GM18519 (cell line): Measurements from ENCODE around the gene GP5.

Source experiments
- ATAC-seq: cut with Tn5 transposase; IDR thresholded peaks from one replicate; pipeline ENCODE4 v1.9.1; 2021; ENCODE audit warnings: mild to moderate bottlenecking, moderate library complexity; ENCODE audit not compliant: unreplicated experiment, low FRiP score

GP5 gene

DNA sequence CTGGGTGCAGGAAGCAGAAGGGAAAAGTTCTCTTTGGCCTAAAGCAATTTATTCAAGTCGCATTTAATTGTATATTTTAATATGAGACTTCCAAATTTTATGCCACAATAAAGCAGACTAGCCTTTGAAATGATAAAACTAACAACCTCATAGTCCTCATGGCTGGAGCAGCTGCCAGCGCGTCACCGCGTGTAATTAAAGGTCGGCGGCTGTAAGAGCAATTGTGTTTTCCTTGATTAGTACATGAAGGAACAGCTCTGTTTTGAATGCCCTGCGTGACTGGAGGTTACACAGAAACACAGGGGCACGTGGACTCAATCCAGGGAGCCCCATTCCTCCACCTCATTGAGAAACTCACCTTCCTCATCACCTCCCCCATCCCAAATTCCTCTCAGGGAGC lies 19.4 kb downstream of the GP5 start:
- no peak for ATAC-seq

DNA sequence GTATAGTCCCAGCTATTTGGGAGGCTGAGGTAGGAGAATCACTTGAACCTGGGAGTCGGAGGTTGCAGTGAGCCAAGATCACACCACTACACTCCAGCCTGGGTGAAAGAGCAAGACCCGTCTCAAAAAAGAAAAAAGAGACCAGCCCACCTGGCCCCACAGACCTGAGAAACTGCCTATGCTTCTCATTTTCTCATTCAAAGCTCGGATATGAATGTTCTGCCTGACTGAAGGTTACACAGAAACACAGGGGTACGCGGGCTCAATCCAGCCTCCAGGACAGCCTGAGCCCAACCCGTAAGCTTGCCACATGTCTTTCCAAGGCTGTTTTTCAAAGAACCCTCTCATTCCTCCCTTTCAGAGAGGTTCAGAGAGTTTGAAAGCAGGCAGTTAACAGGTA lies 19.8 kb downstream of the GP5 start:
- ATAC-seq, result no peak

DNA sequence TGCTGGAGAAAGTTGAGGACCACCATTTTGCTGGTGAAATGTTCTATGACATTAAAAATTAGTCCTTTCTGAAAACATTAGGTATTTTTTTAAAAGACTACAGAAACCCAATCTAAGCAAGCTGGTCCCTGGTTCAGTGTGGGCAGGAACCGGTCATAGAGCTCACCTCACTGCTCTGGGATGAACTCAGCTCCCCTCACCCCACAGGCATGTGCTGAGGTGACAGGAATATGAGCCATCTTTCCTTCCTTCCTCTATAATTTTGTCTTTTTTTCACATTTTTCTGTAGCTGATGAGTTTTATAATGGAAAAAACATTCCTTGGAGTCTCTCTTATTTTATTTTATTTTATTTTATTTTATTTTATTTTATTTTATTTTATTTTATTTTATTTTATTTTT lies 21.4 kb downstream of the GP5 start:
- ATAC-seq, result no peak

DNA sequence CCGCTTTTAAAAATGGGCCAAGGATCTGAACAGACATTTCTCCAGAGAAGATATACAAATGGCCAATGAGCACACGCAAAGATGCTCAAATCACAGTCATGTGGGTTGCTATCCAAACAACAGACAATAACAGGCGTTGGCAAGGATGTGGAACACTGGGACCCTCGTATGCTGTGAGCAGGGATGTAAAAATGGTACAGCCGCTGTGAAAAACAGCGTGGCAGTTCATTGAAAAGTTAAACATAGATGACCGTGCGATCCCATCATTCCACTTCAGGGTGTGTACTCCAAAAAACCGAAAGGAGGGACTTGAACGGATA lies 22.9 kb downstream of the GP5 start:
- no peak for ATAC-seq

DNA sequence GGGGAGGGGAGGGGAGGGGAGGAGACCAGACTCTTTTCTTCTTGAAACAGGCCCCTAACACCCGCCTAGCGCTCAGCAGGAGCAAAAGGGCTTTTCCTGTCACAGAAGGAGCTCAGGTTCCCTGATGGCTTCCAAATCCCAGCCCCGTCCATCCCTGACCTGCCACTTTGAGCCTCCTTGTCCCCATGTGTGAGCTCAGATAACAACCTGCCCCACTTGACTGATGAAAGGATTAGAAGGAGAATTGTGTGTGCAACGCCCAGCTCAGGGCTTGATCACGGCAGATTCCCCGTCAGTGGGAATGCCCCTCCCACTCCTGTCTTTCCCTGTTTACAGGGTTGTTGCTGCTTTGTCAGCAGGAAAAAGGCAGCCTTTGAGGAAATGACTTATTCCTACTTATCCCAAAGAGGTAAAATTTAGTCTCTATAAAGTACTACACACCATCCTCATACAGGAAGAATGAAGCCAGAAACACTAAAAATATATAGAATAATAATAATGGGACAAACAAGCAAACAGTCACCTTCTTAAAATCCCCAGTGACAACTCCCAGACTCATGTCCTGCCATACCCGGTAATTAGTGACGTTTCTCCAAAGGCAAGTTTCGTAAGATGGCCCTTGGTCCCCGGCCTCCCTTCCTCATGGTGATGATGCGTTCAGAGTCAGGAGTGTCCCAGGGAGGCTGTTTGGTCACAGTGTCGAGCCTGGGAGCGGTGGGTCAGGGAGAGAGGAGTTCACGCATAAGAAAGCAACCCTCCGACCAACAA lies 23.4 kb downstream of the GP5 start:
- no peak for ATAC-seq

DNA sequence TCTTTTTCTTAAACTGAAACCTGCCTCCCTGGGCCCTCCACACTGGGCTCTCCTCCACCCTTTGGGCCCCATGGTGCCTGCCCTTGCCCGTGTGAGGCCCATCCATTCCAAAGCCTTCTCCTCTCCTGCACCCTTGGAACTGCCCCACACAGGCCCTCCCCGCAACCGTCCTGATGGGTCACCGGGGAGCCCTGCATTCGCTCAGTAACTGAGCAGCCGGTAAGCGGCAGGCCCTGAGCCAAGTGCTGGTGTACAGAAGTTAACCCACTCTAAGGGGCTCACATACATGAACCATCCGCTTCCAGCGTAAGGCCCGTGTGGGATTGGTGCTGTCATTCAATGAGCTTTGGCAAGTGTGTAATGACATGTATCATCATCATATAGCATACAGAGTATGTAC lies 24.1 kb downstream of the GP5 start:
- no peak for ATAC-seq

DNA sequence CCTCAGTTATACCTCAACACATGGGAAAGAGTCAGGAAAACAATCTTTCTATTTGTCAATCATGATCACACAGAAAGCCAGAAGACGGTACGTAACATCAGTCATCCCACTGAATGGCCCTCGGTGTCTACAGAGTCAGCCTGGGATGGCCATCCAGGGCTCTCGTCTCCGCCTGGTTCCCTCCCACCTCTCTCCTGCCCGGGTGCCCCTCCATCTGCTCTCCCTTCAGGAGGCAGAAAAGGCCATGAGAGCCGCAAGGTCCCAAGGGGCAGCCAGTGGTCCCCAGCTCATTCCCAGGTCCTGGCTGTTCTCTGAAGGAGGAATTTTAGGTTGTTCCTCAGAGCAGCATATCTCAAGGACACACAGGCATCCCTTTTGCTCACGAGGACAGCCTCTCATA lies 25.2 kb downstream of the GP5 start:
- ATAC-seq, result no peak

DNA sequence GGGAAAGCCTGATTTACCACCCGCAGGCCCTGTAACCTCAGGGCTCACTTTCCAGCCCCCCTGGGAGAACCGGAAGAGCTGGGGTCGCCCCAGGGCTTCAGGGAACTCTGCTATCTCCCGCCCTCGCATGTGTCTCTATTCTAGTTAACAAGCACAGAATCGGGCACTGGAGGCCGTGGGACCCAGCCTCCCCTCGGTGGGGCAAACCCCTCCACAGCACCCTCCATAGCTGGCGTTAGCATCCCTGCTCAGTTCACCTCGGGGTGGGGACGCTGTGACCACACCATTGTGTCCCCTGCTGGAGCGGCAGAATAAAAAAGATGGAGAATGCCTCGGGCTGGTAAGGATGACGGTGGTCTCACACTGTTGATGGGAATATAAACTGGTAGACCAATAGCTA lies 26.0 kb downstream of the GP5 start:
- no peak for ATAC-seq

DNA sequence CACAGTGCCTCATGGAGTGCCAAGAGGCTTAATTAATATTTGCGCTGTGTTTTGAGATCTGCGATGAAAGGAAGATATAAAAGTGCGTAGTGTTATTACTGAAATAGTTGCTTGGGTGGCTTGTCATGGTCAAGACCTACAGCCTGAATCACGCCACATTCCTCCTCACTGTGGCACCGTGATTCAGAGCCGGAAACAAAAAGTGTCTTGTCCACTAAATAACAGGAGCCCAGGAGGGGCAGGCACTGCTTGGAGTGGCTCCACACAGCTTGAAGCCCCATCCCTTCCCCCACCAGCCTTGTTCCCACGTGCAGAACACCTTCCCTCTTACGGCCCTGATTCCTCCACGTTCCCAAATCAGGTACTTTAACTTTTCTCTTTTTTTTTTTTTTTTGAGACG lies 28.3 kb downstream of the GP5 start:
- no peak for ATAC-seq

DNA sequence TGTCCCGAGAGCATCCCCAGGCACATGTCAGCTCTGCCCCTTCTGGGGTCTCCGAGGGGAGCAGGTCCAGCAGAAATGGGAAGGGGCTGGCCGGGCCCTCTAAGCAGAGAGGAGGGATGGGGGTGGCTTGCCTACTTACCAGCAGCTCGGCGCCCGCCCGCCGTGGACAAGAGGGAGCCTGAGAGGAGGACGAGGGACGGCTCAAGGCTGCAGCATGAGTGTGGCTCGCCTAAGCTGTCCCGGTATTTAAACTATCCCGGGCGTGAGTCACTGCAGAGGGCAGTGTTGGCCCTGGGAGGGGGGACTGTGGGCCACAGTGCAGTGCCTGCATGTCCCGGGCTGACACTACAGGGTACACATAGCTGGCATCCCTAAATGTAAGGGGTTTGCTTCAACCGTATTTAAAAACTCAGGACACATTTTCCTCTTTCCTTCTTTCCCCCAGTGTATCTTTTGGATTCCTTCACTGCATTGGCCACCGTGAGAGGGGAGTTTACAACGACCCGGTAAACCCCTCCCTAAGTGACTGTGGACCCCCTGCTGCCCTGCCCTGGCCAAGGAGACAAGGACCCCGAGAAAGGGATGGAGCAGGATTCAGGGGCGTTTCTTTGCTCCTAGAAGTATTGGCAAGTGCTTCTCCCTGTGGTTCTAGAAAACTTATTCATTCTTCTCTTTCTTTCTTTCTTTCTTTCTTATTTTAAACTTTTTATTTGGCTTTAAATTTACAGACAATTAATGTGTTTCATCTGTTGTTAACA lies 29.4 kb downstream of the GP5 start, which contains the start of gene LRRC15:
Gene LRRC15 (minus strand): TSS at position 222 of the 758 bp plus-strand sequence. CDS start 8,700 bp downstream, outside the sequence.
- no peak for ATAC-seq

DNA sequence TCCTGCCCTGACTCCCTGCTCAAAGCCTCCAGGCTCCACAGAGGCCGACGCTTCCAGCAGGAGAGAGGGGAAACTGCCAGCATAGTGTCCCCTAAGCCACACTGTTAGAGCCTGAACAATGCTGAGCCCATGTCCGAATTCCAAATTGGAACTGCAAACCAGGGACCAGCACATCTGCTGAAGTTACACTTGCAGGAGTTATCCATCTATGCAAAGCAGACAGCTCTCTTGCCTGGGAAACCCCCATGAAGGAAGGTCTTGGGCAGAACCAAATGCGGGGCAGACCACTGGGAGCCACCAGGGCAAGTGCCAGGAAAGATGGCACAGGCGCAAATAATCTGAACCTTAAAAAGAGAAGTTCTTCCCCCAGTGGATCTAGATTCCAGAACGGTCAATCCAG lies 30.1 kb downstream of the GP5 start:
- ATAC-seq, result no peak

DNA sequence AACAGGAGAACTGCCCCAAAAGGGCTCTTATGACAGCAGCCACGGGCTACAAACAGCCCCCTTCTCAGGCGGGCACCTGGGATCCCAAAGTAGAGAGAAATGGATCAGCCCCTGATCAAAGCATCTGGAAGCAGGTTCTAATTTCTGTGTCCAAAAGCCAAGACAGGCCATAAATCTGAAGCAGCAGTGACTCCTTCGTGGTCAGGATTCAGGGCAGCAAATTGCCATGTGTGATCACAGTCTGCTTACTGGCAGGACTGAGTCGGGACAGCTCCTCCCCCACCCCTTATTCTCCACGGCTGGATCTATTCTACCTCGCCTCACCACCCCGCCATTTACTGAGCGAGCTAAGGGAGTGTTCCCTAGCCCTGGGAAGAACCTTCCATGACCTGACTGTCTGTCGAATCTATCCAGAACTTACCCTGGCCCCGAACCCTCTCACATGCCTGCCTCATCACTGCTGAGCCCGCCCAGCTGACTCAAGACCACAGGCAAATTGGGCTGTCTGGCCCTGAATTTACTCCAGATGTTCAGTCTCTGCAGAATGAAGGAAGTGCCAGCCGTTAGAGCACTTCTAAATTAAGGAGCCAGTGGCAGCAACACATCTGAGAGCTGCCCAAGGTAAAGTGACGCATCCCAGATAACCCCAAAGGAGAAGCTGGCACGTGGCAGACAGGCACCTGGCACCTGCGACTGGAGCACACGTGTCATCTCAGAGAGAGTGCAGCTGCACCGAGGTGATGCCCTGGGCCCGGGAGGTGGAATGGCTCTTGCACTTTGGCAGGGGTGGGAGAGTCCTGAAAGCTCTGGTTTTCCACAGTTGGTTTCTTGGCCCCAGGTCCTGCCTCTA lies 30.8 kb downstream of the GP5 start:
- ATAC-seq, result no peak

DNA sequence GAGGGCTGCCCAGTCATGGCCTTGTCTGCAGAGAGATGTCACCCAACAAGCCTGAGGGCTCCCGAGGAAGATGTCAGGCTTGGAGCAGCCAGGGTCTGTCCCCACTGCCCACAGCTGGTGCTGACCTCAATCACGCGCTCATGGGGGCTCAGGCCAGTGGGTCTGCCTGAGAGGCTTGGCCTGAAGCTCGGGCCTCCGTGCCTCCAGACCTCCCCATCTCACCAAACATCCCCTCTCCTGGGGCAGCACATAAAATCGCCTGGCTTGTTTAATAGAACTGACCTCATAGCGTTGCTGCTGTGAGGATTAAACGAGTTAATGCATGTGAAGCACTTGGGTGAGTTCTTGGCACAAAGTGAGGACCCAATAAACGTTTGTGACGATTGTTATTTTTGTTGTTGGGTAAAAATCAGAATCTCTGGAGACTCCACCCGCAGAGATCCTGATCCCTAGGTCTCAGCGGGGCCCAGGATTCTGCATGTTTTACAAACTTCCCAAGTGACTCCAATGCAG lies 33.0 kb downstream of the GP5 start:
- ATAC-seq, result no peak

DNA sequence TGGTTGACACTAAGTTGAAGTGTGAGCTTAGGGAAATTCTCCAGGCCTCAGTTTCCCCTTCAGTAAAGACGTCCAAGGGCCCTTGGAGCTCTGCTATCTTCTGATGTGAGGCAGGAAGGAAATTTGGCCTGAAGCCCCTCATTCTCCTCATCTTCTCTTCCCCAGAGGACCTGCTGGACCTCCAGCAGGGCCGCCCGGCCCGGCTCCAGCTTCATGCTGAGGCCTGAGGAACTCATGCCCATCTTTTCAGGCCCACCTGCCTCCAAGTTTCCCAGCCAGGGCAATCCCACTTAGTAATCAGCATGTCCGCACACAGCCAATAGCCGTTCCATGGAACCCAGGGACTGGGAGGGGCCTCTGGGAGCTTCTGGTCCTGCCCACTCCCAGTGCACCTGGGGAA lies 33.5 kb downstream of the GP5 start:
- no peak for ATAC-seq

DNA sequence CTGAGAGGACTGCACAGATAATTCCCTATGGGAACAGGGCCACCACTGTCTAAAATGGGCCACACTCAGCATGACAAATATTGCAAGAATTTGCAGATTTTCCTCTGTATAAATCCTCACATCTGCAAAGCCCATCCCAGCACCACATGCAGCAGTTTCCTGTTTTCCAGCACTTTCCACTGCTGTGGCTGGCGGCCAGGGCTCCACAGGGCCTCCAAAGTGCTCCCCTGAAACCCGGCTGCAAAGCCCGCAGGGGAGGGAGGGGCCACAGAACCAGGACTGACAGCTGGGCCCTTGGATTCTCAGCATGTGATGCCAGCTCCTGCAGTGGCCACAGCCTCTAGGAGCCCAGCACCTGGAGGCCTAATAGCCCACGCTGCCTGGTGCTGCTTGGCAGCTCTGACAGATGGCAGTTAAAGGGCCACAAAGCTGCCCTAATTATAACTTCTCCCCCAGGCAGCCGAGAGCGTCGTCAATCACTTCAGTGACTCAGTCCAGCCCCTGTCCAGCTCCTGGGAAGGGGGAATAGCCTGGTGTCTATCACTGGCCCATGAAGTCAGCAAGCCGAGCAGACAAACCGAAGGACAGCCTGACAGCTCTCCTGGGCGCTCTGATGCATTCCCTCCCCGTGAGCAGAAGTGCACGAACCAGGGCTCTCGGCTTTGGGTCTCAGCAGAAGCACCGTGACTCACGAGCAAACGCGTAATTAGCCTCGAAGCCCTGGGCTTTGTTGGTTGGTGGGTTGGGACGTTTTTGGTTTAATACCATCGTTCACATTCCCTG lies 34.2 kb downstream of the GP5 start:
- ATAC-seq, result no peak

DNA sequence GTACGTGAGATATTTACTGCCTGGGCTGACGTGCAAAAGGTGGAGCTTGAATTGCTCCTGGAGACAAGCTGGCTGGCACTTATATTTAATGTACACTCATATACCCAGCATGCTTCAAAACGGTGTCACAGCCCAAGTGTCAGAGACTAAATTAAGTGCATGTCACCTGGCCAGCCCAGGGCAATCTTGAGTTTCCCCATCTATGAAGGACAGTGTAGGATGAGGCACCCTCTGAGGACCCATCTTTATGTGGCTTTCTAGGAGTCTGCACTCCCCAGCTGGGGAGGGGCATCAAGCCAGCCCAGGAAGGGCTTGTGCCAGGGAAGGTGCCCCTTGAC lies 34.8 kb downstream of the GP5 start:
- ATAC-seq, result no peak

DNA sequence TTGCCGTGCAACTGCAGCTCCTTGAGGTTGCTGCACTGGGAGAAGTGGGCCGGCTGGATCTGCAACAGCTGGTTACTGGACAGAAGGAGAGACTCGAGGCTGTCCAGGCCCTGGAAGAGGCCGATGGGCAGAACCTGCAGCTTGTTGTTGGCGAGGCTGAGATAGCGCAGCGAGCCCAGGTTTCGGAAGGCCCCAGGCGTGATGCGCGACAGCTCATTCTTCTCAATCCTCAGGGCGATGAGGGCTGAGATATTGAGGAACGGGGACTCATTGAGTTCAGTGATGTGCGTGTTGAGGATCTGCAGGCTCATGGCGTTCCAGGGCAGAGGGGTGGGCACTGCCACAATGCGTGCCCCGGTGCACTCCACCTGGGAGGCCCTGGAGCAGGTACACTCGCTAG lies 38.5 kb downstream of the GP5 start:
- no peak for ATAC-seq

DNA sequence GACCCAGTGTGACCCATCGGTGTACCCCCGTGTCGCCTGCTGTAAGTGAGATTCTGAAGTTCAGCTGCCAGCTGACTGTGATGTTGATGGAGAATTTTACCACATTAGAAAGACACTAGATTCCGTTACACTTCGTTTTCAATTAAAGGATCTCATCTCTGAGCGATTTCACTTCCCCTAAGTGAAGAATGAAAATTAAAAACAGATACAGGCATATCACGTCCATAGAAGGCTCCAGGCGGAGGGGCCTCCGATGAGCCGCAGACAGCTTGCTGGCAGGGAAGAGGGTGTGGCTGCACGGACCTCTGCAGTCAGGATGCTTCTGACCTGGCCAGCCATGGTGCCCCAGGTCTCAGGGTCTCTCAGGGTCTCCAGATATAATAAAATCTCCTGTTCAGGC lies 41.4 kb downstream of the GP5 start:
- ATAC-seq, result no peak

DNA sequence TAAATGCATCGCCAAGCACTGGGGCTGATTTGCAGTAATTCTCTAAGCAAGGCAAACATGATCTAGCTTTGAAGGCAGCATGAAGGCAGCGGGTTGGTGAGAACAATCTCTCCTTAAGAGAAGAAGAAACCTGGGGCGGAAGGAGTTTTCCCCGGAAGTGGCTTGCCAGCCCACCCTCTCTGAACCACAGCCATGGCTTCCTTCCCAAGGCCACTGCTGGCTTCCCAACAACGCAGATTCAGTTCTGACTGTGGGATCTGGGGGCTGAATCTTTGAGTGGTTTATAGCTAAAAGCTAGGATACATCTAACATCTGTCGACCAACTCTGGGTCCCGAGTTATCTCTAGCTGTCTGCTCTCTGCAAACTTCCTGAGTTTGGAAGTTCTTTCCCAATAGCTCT lies 43.7 kb downstream of the GP5 start:
- ATAC-seq, result no peak

DNA sequence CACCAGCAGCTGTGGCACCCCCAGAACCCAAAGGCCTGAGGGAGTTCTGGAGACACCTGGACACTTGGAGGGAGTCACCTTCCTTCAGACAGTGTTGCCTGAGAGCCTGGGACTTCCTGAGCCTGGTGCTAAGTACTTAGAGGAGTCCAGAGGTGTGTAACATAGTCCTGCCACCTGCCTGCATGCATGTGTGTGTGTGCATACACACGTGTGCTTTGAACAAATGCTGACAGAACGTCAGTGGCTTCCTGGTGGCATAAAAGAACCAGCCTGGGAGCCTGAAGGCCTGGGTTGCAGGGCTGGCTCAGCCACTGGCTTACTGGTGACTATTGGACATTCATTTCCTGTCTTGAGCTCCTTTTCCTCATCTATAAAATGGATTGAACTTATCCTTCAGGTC lies 44.8 kb downstream of the GP5 start:
- no peak for ATAC-seq
